Heart left ventricle (tissue), 13 donors: ENCODE data around the gene COMMD10.

Experiments used
- POLR2A ChIP-seq, 2 donors: fragments of 450-650 bp; IDR thresholded peaks; one replicate each; pipeline ENCODE4 v1.6.1; 2017; ENCODE audit warnings: antibody characterized with exemption in 2 of 2, mild to moderate bottlenecking in 2 of 2, moderate library complexity in 2 of 2
- TF ChIP-seq, protein P1 (sequence below), 12 donors: fragments of 200-600 bp; sonication (generic) in 4 of 12; IDR thresholded peaks; one replicate each; pipeline versions ENCODE4 v1.5.0 to v1.8.0; 2018 to 2022; ENCODE audit warnings: antibody characterized with exemption in 12 of 12, mild to moderate bottlenecking in 5 of 12
- donor health status: ischemic (EF 13 %, LVEDD 7.1; RV severe dilation, severe dysfunction).
- donor health status: DM: no; HTN: yes; CAD: no.
- donor health status: DM: no; HTN: no; CAD: no.
- donor health status: ischemic (EF 25% LVEDD 6.9; RV normal size, moderate dysfunction).
- donor health status: ischemic (EF 25% LVEDD 5.7; RV mildly dilated, moderate dysfunction).
- donor health status: ischemic (EF 35%, LVEDD 5.7; RV mildly dilated, moderate dysfunction).
- donor health status: nonischemic (EF 11% LVEDD 7.7; RV severe dilation, severe dysfunction).
- donor health status: DM: yes; HTN: yes; CAD: no.
- donor health status: PGD.
- donor health status: ischemic (EF 29% LVEDD 5.4; RV normal size, mild dysfunction).
- donor health status: nonischemic (EF 23%, LVEDD 6.1; RV moderate dilation, normal function).

DNA sequence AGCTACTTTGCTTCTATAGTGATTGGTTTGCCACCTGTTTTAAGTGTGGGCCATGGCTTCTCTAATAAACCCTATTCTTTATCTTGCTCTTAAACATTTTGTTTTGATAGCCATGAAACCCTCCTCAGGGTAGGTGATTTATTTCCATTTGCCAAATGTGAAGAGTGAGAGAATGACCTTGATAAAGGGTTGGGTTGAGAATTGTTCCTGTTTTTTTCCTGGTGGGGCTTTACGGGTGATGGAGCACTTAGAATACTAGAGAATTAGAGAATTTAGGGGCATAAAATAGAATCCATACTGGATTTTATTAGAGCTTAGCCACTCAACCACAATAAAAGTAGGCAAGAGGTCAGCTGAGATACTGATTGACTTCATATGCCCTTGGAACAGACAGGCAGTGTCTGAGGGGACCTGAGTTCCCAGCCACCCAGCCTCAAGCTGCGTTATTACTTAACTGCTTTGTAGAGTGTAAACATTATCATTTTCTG, 68.9 kb downstream of the COMMD10 start:
- TF ChIP-seq, protein P1, sequence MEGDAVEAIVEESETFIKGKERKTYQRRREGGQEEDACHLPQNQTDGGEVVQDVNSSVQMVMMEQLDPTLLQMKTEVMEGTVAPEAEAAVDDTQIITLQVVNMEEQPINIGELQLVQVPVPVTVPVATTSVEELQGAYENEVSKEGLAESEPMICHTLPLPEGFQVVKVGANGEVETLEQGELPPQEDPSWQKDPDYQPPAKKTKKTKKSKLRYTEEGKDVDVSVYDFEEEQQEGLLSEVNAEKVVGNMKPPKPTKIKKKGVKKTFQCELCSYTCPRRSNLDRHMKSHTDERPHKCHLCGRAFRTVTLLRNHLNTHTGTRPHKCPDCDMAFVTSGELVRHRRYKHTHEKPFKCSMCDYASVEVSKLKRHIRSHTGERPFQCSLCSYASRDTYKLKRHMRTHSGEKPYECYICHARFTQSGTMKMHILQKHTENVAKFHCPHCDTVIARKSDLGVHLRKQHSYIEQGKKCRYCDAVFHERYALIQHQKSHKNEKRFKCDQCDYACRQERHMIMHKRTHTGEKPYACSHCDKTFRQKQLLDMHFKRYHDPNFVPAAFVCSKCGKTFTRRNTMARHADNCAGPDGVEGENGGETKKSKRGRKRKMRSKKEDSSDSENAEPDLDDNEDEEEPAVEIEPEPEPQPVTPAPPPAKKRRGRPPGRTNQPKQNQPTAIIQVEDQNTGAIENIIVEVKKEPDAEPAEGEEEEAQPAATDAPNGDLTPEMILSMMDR (IDR thresholded peaks at IDR 0.05) = no peak
- TF ChIP-seq POLR2A (IDR thresholded peaks at IDR 0.05) = no peak
